ENCODE data around the gene STPG4. TPM values are rescaled to one million over a fixed set of nuclear protein-coding genes. Genes with fewer than 3 reads are reported as not detected.

STPG4 gene
- total RNA-seq, 1 donor from 2014 or later = under 0.01 TPM

DNA sequence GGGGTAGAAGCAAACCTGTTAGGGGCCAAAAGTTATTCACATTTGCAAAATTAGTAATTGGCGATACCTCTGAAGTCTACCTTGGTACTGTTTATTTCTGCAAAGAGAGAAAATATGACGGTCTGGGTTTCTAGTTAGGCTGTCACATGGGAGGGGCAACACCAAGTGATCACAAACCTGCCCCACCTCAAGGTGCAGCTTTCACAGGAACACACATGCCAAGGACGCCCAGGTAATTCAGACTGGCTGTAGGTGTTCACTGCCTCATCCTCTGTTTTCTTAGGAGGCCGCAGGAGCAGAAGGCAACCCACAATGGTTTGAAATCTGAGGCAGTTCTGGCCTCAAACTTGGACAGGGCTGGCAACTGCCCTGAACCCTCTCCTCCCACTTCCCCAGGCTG, 56.2 kb downstream of the STPG4 start:
- Histone ChIP-seq H3K27me3 (ENCODE audit: control insufficient read depth, insufficient read depth, low read length) (no peaks in the 10 kb centered on the region), H3K4me3 (ENCODE audit: low read depth, low read length) (no peak overlapping the region), H3K36me3 (ENCODE audit: control insufficient read depth, insufficient read depth, low read length) (no peaks in the 10 kb centered on the region)
- DNase-seq (ENCODE audit: low read depth) (no peak), FAIRE-seq (no peak)
- TF ChIP-seq, protein P1, sequence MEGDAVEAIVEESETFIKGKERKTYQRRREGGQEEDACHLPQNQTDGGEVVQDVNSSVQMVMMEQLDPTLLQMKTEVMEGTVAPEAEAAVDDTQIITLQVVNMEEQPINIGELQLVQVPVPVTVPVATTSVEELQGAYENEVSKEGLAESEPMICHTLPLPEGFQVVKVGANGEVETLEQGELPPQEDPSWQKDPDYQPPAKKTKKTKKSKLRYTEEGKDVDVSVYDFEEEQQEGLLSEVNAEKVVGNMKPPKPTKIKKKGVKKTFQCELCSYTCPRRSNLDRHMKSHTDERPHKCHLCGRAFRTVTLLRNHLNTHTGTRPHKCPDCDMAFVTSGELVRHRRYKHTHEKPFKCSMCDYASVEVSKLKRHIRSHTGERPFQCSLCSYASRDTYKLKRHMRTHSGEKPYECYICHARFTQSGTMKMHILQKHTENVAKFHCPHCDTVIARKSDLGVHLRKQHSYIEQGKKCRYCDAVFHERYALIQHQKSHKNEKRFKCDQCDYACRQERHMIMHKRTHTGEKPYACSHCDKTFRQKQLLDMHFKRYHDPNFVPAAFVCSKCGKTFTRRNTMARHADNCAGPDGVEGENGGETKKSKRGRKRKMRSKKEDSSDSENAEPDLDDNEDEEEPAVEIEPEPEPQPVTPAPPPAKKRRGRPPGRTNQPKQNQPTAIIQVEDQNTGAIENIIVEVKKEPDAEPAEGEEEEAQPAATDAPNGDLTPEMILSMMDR (IDR thresholded peaks at IDR 0.05; ENCODE audit: insufficient read depth, low read length, severe bottlenecking) = no peak

DNA sequence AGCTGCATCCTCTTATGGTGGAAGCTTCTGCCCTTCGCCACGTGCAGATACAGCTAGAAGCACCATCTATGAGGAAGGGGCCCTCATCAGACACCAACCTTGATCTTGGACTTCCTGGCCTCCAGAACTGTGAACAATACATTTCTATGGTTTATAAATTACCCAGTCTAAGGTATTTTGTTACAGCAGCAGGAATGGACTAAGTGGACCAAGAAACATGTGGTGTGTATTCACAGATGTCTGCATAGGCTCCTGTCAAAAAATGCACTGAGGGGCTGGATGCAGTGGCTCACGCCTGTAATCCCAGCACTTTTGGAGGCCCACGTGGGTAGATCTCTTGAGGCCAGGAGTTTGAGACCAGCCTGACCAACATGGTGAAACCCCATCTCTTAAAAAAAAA, 57.5 kb downstream of the STPG4 start:
- Histone ChIP-seq H3K36me3 (ENCODE audit: control insufficient read depth, insufficient read depth, low read length) (no peaks in the 10 kb centered on the region), H3K27me3 (ENCODE audit: control insufficient read depth, insufficient read depth, low read length) (no peaks in the 10 kb centered on the region), H3K4me3 (ENCODE audit: low read depth, low read length) (no peak overlapping the region)
- TF ChIP-seq, protein P1 (IDR thresholded peaks at IDR 0.05; ENCODE audit: insufficient read depth, low read length, severe bottlenecking) = no peak
- no peak for DNase-seq (ENCODE audit: low read depth)
- FAIRE-seq = no peak

DNA sequence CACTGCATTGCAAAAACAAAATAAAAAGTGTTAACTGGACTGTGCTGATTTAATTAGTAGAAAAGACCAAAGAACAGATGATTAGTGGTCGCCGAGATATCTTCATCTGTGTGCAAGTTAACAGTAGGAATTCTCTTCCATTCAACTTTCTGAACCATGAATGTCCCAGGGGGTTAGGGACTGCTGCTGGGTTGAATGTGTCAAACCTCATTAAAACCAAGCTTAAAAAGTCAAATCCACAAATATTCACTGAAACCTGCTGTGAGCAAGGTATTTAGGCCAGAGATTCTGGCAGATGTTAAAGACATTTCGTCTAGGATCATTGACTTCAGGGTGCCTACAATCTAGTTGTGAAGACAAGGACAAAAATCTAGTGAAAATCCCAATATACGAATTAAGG, 58.7 kb downstream of the STPG4 start:
- FAIRE-seq (no peak), DNase-seq (ENCODE audit: low read depth) (no peak)
- H3K36me3 ChIP-seq (ENCODE audit: control insufficient read depth, insufficient read depth, low read length) = no peaks in the 10 kb centered on the region

DNA sequence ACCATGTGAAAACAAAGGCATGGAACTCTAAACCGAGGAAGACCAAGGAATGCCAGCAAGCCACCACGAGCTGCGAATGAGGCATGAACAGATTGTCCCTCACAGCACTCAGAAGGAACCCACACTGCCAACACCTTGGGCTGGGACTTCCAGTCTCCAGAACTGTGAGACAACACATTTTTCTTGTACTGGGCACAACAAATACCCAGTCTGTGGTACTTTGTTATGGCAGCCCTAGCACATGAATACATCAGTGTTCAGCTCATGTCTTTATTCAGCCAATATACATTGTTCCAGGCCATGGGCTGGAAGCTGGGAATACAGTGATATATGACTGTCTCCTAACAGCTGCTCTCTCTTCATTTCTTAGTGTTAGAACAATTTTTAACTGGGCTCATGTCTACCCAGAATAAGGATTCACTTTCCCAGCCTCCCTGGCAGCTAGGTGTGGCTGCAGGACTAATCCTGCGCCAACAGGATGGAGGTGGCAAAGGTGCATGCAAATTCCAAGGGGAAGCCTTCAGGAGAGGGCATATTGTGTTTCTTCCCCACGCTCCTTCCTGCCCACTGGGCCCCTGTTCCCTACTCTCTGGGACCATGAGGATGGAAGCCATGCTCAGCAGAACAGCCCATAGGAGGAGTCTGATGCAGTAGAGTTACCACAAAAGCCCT, 59.6 kb downstream of the STPG4 start:
- TF ChIP-seq, protein P1 (IDR thresholded peaks at IDR 0.05; ENCODE audit: insufficient read depth, low read length, severe bottlenecking) = no peak
- Histone ChIP-seq H3K27me3 (ENCODE audit: control insufficient read depth, insufficient read depth, low read length) (no peaks in the 10 kb centered on the region), H3K36me3 (ENCODE audit: control insufficient read depth, insufficient read depth, low read length) (no peaks in the 10 kb centered on the region), H3K4me3 (ENCODE audit: low read depth, low read length) (no peak overlapping the region)
- FAIRE-seq (no peak), DNase-seq (ENCODE audit: low read depth) (no peak)

More for the DNA sequence above, 58.7 kb downstream of the STPG4 start:
- H3K4me3 ChIP-seq (ENCODE audit: low read depth, low read length) = no peak overlapping the region
- no peaks in the 10 kb centered on the region for H3K27me3 ChIP-seq (ENCODE audit: control insufficient read depth, insufficient read depth, low read length)
- TF ChIP-seq, protein P1 (IDR thresholded peaks at IDR 0.05; ENCODE audit: insufficient read depth, low read length, severe bottlenecking) = no peak

DNA sequence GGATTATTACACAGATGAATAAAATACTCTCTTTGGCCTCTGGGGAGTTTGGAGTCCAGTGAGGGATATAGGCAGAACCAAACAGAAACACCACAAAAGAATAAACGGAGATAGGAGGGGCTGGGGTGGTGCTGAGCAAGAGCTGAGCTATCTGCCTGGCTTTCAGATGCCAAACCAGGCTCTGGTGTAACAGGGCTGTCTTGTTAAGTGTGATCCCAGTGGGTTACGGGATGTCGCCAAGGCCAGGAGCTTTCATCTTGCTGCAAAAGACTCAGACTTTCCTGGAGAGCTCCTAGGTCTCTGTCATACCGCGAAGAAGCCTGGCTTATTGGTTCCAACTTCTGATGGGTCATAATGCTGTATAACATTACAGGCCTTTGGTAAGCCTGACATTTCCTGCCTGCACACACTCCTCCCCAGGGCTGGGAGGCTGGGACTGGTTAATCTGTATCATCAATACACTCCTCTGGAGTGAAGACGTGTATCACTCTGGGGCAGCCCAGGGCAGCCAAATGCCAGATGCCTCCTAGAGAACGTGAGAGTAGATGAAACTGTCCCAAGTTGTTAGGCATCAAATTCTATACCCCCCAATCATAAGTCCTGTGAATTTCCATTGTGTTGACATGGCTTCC, 60.5 kb downstream of the STPG4 start:
- FAIRE-seq (no peak), DNase-seq (ENCODE audit: low read depth) (no peak)
- no peak overlapping the region for H3K4me3 ChIP-seq (ENCODE audit: low read depth, low read length)
- no peaks in the 10 kb centered on the region for H3K36me3 ChIP-seq (ENCODE audit: control insufficient read depth, insufficient read depth, low read length)
- no peaks in the 10 kb centered on the region for H3K27me3 ChIP-seq (ENCODE audit: control insufficient read depth, insufficient read depth, low read length)
- TF ChIP-seq, protein P1 (IDR thresholded peaks at IDR 0.05; ENCODE audit: insufficient read depth, low read length, severe bottlenecking) = no peak

Measured in bronchial epithelial cell (primary cell).